Psoas muscle (tissue), 8 donors: ENCODE data around the gene CDKL4. TPM values are rescaled to one million over a fixed set of nuclear protein-coding genes. Genes with fewer than 3 reads are reported as not detected.

Source experiments
- ATAC-seq, 4 donors: fragments of 200-7000 bp; cut with Tn5 transposase; one replicate each; pipeline ENCODE4 v1.9.1; 2020; ENCODE audit warnings: moderate library complexity in 3 of 4, mild to moderate bottlenecking in 2 of 4
- DNase-seq, 2 donors: peaks; one replicate each; pipeline ENCODE4 v3.0.0-alpha.2; 2020
- H3K27ac ChIP-seq: fragments of 200-600 bp; one replicate; pipeline ENCODE4 v1.8.0; 2022
- H3K27me3 ChIP-seq, 3 donors: fragments of 200-600 bp in 1 of 3; one replicate each; pipeline versions ENCODE4 v1.6.1 to v1.8.0; 2013 to 2022; ENCODE audit warnings: low read length in 2 of 3, mild to moderate bottlenecking in 2 of 3, moderate library complexity in 1 of 3; ENCODE audit not compliant: insufficient read depth in 3 of 3
- H3K36me3 ChIP-seq, 2 donors: fragments of 200-600 bp in 1 of 2; one replicate each; pipeline versions ENCODE4 v1.6.1 to v1.8.0; 2013 to 2022; ENCODE audit warnings: low read depth in 1 of 2, mild to moderate bottlenecking in 1 of 2, moderate library complexity in 1 of 2; ENCODE audit not compliant: insufficient read depth in 1 of 2
- H3K4me1 ChIP-seq: fragments of 200-600 bp; one replicate; pipeline ENCODE4 v1.8.0; 2022
- H3K4me3 ChIP-seq: fragments of 200-600 bp; one replicate; pipeline ENCODE4 v1.8.0; 2022; ENCODE audit warnings: mild to moderate bottlenecking
- H3K9me3 ChIP-seq: fragments of 200-600 bp; one replicate; pipeline ENCODE4 v1.8.0; 2022
- CTCF ChIP-seq: fragments of 200-600 bp; IDR thresholded peaks from one replicate; pipeline ENCODE4 v1.8.0; 2022; ENCODE audit warnings: antibody characterized with exemption
- whole genome bisulfite sequencing, 3 donors: extraction: QIAGEN DNeasy Blood & Tissue Kit; methylation state at CpG; one replicate each; pipeline versions ENCODE4 v1.1.6 to v1.1.7; 2013; 5-methylcytosine and 5-hydroxymethylcytosine counted together
- intact Hi-C, 2 donors: fragments of 100-400 bp; cut with DNase I; formaldehyde crosslinking; loops; one replicate each; pipeline versions ENCODE4 v1.11.0 to v1.14.2; 2022
- long read RNA-seq, 2 donors: library from polyadenylated mRNA; unstranded; transcript quantifications; one replicate each; pipeline ENCODE4 v2.0.0, GENCODE V29; 2021
- polyA plus RNA-seq, 3 donors: library from polyadenylated mRNA; stranded (reverse); fragments of 200-250 nt; gene quantifications; one replicate each; pipeline ENCODE4 v1.2.3, GENCODE V29; 2013
- total RNA-seq, 4 donors: library from RNA; stranded (reverse); fragmentation: NEBNext Ultra II Directional in 2 of 4; extraction: Animal tissue kit (Norgen Biotek cat#: 25700) in 2 of 4; gene quantifications; one replicate each; pipeline versions ENCODE4 v1.2.1 to v1.2.4, GENCODE V29; 2021 to 2023
- donor health status: healthy with polysubstance abuse.
- donor health status: DM: no; HTN: no; CAD: no; lungs with moderate emphysema.
- donor health status: Bipolar disorder and iron deficiency.
- donor health status: healthy.
- donor health status: DM: yes; HTN: yes; CAD: no.
- donor health status: DM: no; HTN: no; CAD: no.
- donor health status: DM: no; HTN: no; CAD: no.
- donor health status: DM: yes; HTN: yes; CAD: no.

Gene CDKL4
- total RNA-seq, result under 1 TPM in 3 of 4 donors, not detected in 1; 0.44 to 0.99 (median 0.44) TPM
- under 1 TPM in 1 of 3 donors, not detected in 2; 0.06 TPM for polyA plus RNA-seq
- long read RNA-seq, donor 1, result 0 reads
- long read RNA-seq, donor 2, result 0 reads

GRCh38 chr2:39243469-39244123 is at the start of gene CDKL4:
Gene CDKL4 (minus strand): TSS chr2:39243970.
- WGBS, 3 donors, result 56 to 76% (median 58%) methylated on average over 57 to 58 of the region's 58 CpGs
- Histone ChIP-seq H3K36me3 (peaks cover 0 to 9% of the 10 kb centered on the region in 2 donors), H3K9me3 (no peaks in the 10 kb centered on the region), H3K4me1 (no peaks in the 10 kb centered on the region), H3K4me3 (no peak within 1 kb of the TSS), H3K27me3 (no peaks in the 10 kb centered on the region), H3K27ac (no peak within 1 kb of the TSS)
- TF ChIP-seq CTCF, result no peak
- peak; percentile 33 to 57 (median 38) for ATAC-seq
- intact Hi-C loops, result no loop called here
- peak in 1 of 2 donors; percentile 22 for DNase-seq

- no peak overlapping the region for H3K4me3 ChIP-seq
- H3K9me3 ChIP-seq, result no peaks in the 10 kb centered on the region
- WGBS, 3 donors, result 89 to 94% (median 92%) methylated on average over 6 of the region's 6 CpGs
Observed at GRCh38 chr2:39290433-39290832, 46.7 kb upstream of the CDKL4 start.

GRCh38 chr2:39289609-39290008 is 45.8 kb upstream of the CDKL4 start:
- ATAC-seq (peak in 1 of 4 donors; percentile 55), DNase-seq (no peak)
- Histone ChIP-seq H3K27me3 (no peaks in the 10 kb centered on the region), H3K4me3 (no peak overlapping the region), H3K9me3 (no peaks in the 10 kb centered on the region), H3K27ac (no peak overlapping the region), H3K36me3 (peaks cover 0 to 95% of the 10 kb centered on the region in 2 donors), H3K4me1 (no peaks in the 10 kb centered on the region)
- TF ChIP-seq CTCF, result no peak
- intact Hi-C loops, result no loop called here

More at GRCh38 chr2:39290433-39290832, 46.7 kb upstream of the CDKL4 start:
- Histone ChIP-seq H3K27me3 (no peaks in the 10 kb centered on the region), H3K36me3 (peaks cover 0 to 87% of the 10 kb centered on the region in 2 donors), H3K27ac (no peak overlapping the region), H3K4me1 (no peaks in the 10 kb centered on the region)
- intact Hi-C loops, result no loop called here
- DNase-seq, result no peak
- no peak for TF ChIP-seq CTCF
- ATAC-seq, result peak in 1 of 4 donors; percentile 22

- DNase-seq (no peak), ATAC-seq (no peak)
- peaks cover 0 to 100% of the 10 kb centered on the region in 2 donors for H3K36me3 ChIP-seq
- no peak overlapping the region for H3K4me3 ChIP-seq
- intact Hi-C loops, result no loop called here
- TF ChIP-seq CTCF, result no peak
- no peaks in the 10 kb centered on the region for H3K9me3 ChIP-seq
- 82 to 89% (median 86%) methylated on average over 1 of the region's 1 CpG for WGBS, 3 donors
- no peaks in the 10 kb centered on the region for H3K4me1 ChIP-seq
- no peak overlapping the region for H3K27ac ChIP-seq
- H3K27me3 ChIP-seq, result no peaks in the 10 kb centered on the region
Observed at GRCh38 chr2:39283561-39283960, 39.8 kb upstream of the CDKL4 start.

- no peak for TF ChIP-seq CTCF
- peaks cover 8 to 100% of the 10 kb centered on the region in 2 donors for H3K36me3 ChIP-seq
- intact Hi-C loops, result no loop called here
- H3K27ac ChIP-seq, result no peak overlapping the region
- 94 to 96% (median 94%) methylated on average over 3 of the region's 3 CpGs for WGBS, 3 donors
- no peak overlapping the region for H3K4me3 ChIP-seq
- no peaks in the 10 kb centered on the region for H3K27me3 ChIP-seq
- H3K4me1 ChIP-seq, result no peaks in the 10 kb centered on the region
- no peaks in the 10 kb centered on the region for H3K9me3 ChIP-seq
- no peak for DNase-seq
- ATAC-seq, result no peak
Observed at GRCh38 chr2:39281391-39281790, 37.6 kb upstream of the CDKL4 start.
